Subcutaneous abdominal adipose tissue (tissue), 5 donors: ENCODE data around the gene BHLHE40.
"Not testable (repeated sequence)": the region's sequence is repeated elsewhere in the genome, so short reads cannot be mapped to it uniquely, and the experiment has no call there.

Source experiments
- H3K27ac ChIP-seq: one replicate; pipeline ENCODE4 v1.7.0; 2013; ENCODE audit warnings: low read depth, mild to moderate bottlenecking, inconsistent platforms, low read length, moderate library complexity
- H3K27me3 ChIP-seq, 5 donors: one replicate each; pipeline ENCODE4 v1.7.0; 2013; ENCODE audit warnings: low read length in 5 of 5, inconsistent platforms in 1 of 5; ENCODE audit not compliant: control insufficient read depth in 5 of 5, insufficient read depth in 4 of 5
- H3K36me3 ChIP-seq, 5 donors: one replicate each; pipeline ENCODE4 v1.7.0; 2013; ENCODE audit warnings: low read length in 5 of 5; ENCODE audit not compliant: control insufficient read depth in 5 of 5, insufficient read depth in 5 of 5
- H3K4me1 ChIP-seq, 5 donors: one replicate each; pipeline ENCODE4 v1.7.0; 2013; ENCODE audit warnings: low read length in 5 of 5, mild to moderate bottlenecking in 3 of 5, moderate library complexity in 1 of 5; ENCODE audit not compliant: control insufficient read depth in 5 of 5, insufficient read depth in 5 of 5
- H3K4me3 ChIP-seq, 5 donors: one replicate each; pipeline ENCODE4 v1.7.0; 2013; ENCODE audit warnings: low read length in 5 of 5, low read depth in 1 of 5
- H3K9ac ChIP-seq, 5 donors: one replicate each; pipeline ENCODE4 v1.7.0; 2013; ENCODE audit warnings: low read length in 5 of 5, mild to moderate bottlenecking in 4 of 5, moderate library complexity in 3 of 5
- H3K9me3 ChIP-seq, 5 donors: one replicate each; pipeline ENCODE4 v1.7.0; 2013; ENCODE audit warnings: low read length in 5 of 5; ENCODE audit not compliant: control insufficient read depth in 5 of 5
- donor health status: healthy.
- donor health status: healthy.
- donor health status: healthy.
- donor health status: healthy.
- donor health status: healthy.

BHLHE40 gene

DNA sequence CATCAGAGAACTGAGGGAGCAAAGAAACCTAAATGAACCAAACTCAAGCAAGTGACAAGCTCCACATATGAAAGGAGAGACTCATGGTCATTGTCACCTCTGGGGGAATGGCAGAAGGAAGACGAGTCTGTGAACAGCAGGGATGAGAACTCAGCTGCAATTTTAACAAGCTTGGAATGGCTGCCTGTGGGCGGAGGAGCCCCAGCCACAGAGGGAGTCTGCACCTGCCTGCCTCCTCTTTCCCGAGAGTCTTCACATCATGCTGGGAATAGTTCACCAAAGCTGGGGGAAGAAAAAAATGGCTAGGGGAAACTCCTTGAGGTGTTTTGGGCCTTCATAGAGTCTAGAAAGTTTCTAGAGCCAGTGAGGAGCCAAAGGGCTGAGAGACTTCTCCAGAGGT is 21.3 kb upstream of the BHLHE40 start:
- no peak overlapping the region for H3K9ac ChIP-seq
- H3K4me1 ChIP-seq, result no peaks in the 10 kb centered on the region
- no peaks in the 10 kb centered on the region for H3K27me3 ChIP-seq

DNA sequence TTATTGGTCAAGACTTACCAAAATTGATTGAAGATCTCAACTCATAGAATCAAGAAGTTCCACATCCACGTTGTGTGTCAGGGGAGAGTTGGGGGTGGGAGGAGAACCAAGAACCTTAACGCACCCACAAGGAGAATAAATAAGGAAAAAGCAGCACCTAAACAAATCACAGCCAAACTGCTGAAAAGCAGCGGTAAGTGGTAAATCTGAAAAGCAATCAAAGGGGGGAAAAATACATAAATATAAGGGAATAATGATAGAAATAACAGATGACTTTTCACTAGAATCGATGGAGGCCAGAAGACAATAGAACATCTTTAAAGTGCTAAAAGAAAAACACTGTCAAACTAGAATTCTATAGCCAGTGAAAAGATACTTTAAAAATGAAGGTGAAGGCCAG is 20.1 kb upstream of the BHLHE40 start:
- no peaks in the 10 kb centered on the region for H3K36me3 ChIP-seq
- no peaks in the 10 kb centered on the region for H3K9me3 ChIP-seq
- no peaks in the 10 kb centered on the region for H3K27me3 ChIP-seq
- H3K9ac ChIP-seq, result no peak overlapping the region
- no peak overlapping the region for H3K4me3 ChIP-seq
- H3K27ac ChIP-seq, result no peak overlapping the region
- no peaks in the 10 kb centered on the region for H3K4me1 ChIP-seq

More for the DNA sequence above, 21.3 kb upstream of the BHLHE40 start:
- Histone ChIP-seq H3K4me3 (no peak overlapping the region), H3K9me3 (no peaks in the 10 kb centered on the region), H3K36me3 (no peaks in the 10 kb centered on the region), H3K27ac (no peak overlapping the region)

- H3K9me3 ChIP-seq, H3K9ac ChIP-seq, H3K27ac ChIP-seq, H3K4me3 ChIP-seq, H3K4me1 ChIP-seq, H3K36me3 ChIP-seq, H3K27me3 ChIP-seq: not testable (repeated sequence)
Measured at GRCh38 chr3:4961865-4962264, 17.4 kb upstream of the BHLHE40 start.

DNA sequence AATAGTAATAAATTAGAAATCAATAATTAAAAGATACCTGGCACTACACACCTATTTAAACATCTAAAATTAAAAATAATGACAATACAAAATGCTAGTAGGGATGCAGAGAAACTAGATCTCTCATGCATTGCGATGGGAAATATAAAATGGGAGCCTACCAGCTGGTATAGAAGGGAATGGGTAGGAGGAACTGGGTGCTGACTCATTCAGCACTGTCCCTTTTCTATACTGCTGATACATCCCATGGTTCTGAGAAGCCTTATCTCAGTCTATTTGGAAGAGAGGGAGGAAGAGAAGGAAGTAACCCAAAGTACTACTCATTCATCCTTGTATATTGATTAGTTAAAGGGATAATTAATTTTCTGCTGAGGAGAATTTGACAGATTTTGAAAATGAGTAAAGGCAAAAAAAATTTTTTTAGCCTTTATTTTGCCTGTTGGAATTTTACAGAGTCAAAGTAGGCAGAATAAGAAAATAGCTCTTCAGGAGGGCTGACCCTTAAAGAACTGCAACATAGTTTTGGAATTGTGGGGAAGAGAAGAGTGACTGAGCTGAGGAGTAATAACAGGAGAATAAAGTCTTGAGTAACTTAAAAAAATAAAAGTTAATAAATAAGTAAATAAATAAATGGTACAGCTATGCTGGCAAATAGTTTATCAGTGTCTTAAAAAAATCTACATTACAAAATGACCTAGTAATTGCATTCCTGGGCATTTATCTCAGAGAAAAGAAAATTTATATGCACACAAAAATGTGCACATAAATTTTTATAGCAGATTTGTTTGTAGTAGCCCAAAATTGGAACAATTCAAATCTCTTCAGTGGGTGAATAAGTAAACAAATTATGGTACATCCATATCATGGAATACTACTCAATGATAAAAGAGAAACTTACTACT is 15.3 kb upstream of the BHLHE40 start:
- H3K27ac ChIP-seq, result no peak overlapping the region
- no peak overlapping the region for H3K9ac ChIP-seq
- no peaks in the 10 kb centered on the region for H3K9me3 ChIP-seq
- H3K4me1 ChIP-seq, result no peaks in the 10 kb centered on the region
- H3K4me3 ChIP-seq, result no peak overlapping the region
- H3K27me3 ChIP-seq, result no peaks in the 10 kb centered on the region
- H3K36me3 ChIP-seq, result no peaks in the 10 kb centered on the region

DNA sequence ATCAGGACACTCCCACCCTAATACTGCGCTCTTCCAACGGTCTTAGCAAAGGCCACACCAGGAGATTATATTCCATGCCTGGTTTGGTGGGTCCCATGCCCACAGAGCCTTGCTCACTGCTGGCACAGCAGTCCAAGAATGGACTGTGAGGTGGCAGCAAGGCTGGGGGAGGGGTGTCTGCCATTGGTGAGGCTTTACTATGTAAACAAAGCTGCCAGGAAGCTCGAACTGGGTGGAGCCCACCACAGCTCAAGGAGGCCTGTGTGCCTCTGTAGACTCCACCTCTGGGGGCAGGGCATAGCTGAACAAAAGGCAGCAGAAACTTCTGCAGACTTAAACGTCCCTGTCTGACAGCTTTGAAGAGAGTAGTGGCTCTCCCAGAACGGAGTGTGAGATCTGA is 13.2 kb upstream of the BHLHE40 start:
- H3K9ac ChIP-seq, H3K36me3 ChIP-seq, H3K9me3 ChIP-seq, H3K27ac ChIP-seq, H3K4me1 ChIP-seq, H3K4me3 ChIP-seq, H3K27me3 ChIP-seq: not testable (repeated sequence)

DNA sequence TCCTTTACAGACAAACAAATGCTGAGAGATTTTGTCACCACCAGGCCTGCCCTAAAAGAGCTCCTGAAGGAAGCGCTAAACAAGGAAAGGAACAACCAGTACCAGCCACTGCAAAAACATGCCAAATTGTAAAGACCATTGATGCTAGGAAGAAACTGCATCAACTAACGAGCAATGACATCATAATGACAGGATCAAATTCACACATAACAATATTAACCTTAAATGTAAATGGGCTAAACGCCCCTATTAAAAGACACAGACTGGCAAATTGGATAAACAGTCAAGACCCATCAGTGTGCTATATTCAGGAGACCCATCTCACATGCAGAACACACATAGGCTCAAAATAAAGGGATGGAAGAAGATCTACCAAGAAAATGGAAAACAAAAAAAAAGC is 11.6 kb upstream of the BHLHE40 start:
- H3K9me3 ChIP-seq, result not testable (repeated sequence)

GRCh38 chr3:4971437-4971836 is 7.8 kb upstream of the BHLHE40 start:
- not testable (repeated sequence) for H3K36me3 ChIP-seq, H3K9me3 ChIP-seq, H3K27ac ChIP-seq, H3K4me1 ChIP-seq, H3K4me3 ChIP-seq, H3K9ac ChIP-seq, H3K27me3 ChIP-seq

More for the DNA sequence above, 11.6 kb upstream of the BHLHE40 start:
- not testable (repeated sequence) for H3K36me3 ChIP-seq, H3K27ac ChIP-seq, H3K27me3 ChIP-seq, H3K9ac ChIP-seq, H3K4me3 ChIP-seq, H3K4me1 ChIP-seq

DNA sequence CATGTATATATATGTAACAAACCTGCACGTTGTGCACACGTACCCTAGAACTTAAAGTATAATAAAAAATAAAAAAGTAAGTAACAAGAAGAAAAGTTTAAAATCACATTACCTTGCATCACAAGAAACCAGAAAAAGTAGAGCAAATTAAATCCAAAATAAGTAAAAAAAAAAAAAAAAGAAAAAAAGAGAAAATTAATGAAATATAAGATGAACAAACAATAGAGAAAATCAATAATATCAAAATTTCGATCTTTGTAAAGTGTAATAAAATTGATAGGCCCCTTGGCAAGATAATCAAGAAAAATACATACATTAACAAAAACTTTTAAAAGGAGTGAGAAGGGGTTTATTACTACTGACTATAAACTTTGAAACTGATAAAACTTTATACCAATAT is 7.4 kb upstream of the BHLHE40 start:
- no peak overlapping the region for H3K4me3 ChIP-seq

DNA sequence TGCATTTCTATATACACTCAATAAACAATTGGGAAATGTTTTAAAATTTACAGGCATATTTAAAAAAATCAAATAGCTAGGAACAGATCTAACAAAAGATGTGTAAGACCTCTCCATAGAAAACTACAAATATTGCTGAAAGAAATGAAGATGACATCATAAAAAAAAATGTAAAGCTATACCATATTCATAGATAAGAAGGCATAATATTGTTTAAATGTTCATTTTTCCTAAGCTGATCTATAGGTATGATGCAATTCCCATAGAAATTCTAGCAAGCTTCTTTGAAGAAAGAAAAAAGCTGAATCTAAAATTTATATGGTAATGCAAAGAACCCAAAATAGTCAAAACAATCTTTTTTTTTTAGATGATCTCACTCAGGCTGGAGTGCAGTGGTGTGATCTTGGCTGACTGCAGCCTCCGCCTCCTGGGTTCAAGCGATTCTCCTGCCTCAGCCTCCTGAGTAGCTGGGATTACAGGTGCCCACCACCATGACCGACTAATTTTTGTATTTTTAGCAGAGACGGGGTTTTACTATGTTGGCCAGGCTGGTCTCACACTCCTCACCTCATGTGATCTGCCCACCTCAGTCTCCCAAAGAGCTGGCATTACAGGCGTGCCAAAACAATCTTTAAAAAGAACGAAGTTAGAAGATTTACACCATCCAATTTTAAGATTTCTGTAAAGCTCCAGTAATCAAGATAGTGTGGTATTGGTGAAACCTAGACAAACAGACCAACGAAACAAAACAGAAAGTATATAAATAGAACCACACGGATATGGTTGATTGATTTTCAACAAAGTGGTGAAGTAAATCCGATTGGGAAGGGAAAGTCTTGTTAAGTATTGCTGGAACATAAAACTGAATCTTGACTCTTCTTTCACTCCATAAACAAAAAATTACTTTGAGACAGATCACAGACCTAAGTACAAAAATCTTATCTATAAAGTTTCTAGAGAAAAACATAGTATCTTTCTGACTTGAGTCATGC is 6.3 kb upstream of the BHLHE40 start:
- Histone ChIP-seq H3K36me3 (no peaks in the 10 kb centered on the region), H3K4me1 (peaks cover 11 to 22% (median 20%) of the 10 kb centered on the region in 5 donors), H3K27me3 (no peaks in the 10 kb centered on the region), H3K9ac (no peak overlapping the region), H3K4me3 (no peak overlapping the region), H3K27ac (no peak overlapping the region), H3K9me3 (no peaks in the 10 kb centered on the region)

More for the DNA sequence above, 7.4 kb upstream of the BHLHE40 start:
- no peak overlapping the region for H3K27ac ChIP-seq
- no peaks in the 10 kb centered on the region for H3K36me3 ChIP-seq
- no peak overlapping the region for H3K9ac ChIP-seq
- H3K27me3 ChIP-seq, result no peaks in the 10 kb centered on the region
- peaks cover 2 to 11% (median 10%) of the 10 kb centered on the region in 5 donors for H3K4me1 ChIP-seq
- H3K9me3 ChIP-seq, result no peaks in the 10 kb centered on the region

GRCh38 chr3:4974154-4974553 is 5.1 kb upstream of the BHLHE40 start:
- Histone ChIP-seq H3K36me3 (no peaks in the 10 kb centered on the region), H3K9me3 (no peaks in the 10 kb centered on the region), H3K9ac (no peak overlapping the region), H3K27ac (no peak overlapping the region), H3K27me3 (no peaks in the 10 kb centered on the region), H3K4me1 (peaks cover 12 to 25% (median 22%) of the 10 kb centered on the region in 5 donors), H3K4me3 (no peak overlapping the region)
